Esophagus muscularis mucosa (tissue), 3 donors: ENCODE data around the gene PEX3.

ENCODE experiments used
- EP300 ChIP-seq: sonication (generic); formaldehyde crosslinking; IDR thresholded peaks from one replicate; pipeline ENCODE4 v1.6.1; 2017; ENCODE audit warnings: antibody characterized with exemption
- POLR2AphosphoS5 ChIP-seq, 2 donors: sonication (generic); formaldehyde crosslinking; IDR thresholded peaks; one replicate each; pipeline ENCODE4 v1.6.1; 2017; ENCODE audit warnings: antibody characterized with exemption in 2 of 2

GRCh38 chr6:143406673-143407072, 43.9 kb upstream of the PEX3 start:
- TF ChIP-seq POLR2AphosphoS5 (IDR thresholded peaks at IDR 0.05): no peak
- no peak for TF ChIP-seq EP300
